Right atrium auricular region (tissue), 2 donors: ENCODE data around the gene USP22. TPM values are rescaled to one million over a fixed set of nuclear protein-coding genes. Genes with fewer than 3 reads are reported as not detected.

Experiments used
- DNase-seq: peaks from one replicate; pipeline ENCODE4 v3.0.0-alpha.2; 2019; ENCODE audit warnings: low spot score
- H3K27ac ChIP-seq, 2 donors: fragments of 200-600 bp; sonication (generic); 1 replicate in 1 of 2; 2 replicates in 1 of 2; pipeline ENCODE4 v1.5.1; 2016 to 2019
- H3K27me3 ChIP-seq, 2 donors: fragments of 200-600 bp; sonication (generic); one replicate each; pipeline versions ENCODE4 v1.5.1 to v1.6.0; 2017 to 2019
- H3K36me3 ChIP-seq: fragments of 200-600 bp; sonication (generic); one replicate; pipeline ENCODE4 v1.5.1; 2016
- H3K4me1 ChIP-seq, 2 donors: fragments of 200-600 bp; sonication (generic); one replicate each; pipeline versions ENCODE4 v1.5.1 to v1.6.0; 2017 to 2019
- H3K4me3 ChIP-seq, 2 donors: fragments of 200-600 bp; sonication (generic); 1 replicate in 1 of 2; 2 replicates in 1 of 2; pipeline ENCODE4 v1.5.1; 2017 to 2019; ENCODE audit warnings: mild to moderate bottlenecking in 1 of 2, moderate library complexity in 1 of 2
- H3K9me3 ChIP-seq, 2 donors: fragments of 200-600 bp; sonication (generic); one replicate each; pipeline ENCODE4 v1.5.1; 2019
- total RNA-seq, 2 donors: library from RNA; depleted of rRNA; stranded (reverse); fragments of >200 nt; gene quantifications; one replicate each; pipeline ENCODE4 v1.1.0, GENCODE V29; 2016
- TF ChIP-seq, protein P1 (sequence below), 2 donors: fragments of 200-600 bp; sonication (generic); IDR thresholded peaks; one replicate each; pipeline ENCODE4 v1.5.1; 2019; ENCODE audit warnings: antibody characterized with exemption in 2 of 2

Gene USP22
- total RNA-seq, 2 donors from 2014 or later: 151 to 179 TPM

DNA sequence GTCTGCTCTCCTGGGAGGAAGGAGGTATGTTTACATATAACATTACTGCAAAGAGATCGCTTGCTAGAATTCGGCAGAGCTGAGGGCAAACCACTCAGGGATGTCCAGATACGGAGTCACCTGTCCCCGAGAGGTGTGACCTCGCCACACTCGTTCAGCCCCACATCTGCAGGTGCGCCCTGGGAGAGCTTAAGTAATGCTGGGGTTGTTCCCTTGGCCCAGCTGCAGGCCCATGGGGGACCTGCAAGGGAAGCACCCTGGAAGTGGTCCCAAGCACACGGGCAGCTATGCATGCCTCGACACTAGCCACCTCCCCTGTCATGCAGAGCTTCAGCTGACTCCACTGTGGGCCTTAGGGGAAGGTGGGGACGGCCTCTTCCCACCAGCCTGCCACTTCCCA lies 22.2 kb downstream of the USP22 start:
- Histone ChIP-seq H3K9me3 (no peaks in the 10 kb centered on the region), H3K4me3 (no peak overlapping the region), H3K27me3 (no peaks in the 10 kb centered on the region), H3K27ac (no peak overlapping the region), H3K36me3 (peaks cover 87% of the 10 kb centered on the region), H3K4me1 (peaks cover 0 to 32% of the 10 kb centered on the region in 2 donors)
- TF ChIP-seq, protein P1, sequence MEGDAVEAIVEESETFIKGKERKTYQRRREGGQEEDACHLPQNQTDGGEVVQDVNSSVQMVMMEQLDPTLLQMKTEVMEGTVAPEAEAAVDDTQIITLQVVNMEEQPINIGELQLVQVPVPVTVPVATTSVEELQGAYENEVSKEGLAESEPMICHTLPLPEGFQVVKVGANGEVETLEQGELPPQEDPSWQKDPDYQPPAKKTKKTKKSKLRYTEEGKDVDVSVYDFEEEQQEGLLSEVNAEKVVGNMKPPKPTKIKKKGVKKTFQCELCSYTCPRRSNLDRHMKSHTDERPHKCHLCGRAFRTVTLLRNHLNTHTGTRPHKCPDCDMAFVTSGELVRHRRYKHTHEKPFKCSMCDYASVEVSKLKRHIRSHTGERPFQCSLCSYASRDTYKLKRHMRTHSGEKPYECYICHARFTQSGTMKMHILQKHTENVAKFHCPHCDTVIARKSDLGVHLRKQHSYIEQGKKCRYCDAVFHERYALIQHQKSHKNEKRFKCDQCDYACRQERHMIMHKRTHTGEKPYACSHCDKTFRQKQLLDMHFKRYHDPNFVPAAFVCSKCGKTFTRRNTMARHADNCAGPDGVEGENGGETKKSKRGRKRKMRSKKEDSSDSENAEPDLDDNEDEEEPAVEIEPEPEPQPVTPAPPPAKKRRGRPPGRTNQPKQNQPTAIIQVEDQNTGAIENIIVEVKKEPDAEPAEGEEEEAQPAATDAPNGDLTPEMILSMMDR (IDR thresholded peaks at IDR 0.05): no peak
- no peak for DNase-seq

DNA sequence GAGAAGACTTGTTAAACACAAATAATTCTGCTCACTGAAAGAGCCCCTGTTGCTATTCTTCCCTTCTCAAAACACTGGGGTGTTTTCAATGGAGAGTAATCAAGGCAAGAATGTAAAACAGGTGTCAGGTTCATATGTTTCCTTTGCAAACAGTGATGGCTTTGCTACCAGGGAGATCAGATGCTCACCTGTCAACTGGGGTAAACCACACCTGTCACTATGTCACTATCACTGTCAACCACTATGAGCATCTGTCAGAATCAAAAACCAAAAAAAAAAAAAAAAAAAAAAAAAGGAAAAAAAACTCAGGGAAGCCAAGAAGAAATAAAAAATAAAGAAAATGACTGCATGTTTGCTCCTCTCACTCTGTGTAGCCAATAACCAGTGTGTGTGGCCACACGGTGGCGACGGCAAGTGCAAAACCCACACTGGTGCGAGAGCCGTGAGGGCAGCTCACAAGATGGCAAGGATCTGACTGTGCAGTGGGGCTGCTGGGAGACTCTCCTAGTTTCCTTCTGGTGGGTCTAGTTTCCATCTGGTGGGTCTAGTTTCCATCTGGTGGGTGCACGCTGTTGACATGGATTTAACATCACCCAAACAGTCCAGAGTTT lies 22.7 kb downstream of the USP22 start:
- Histone ChIP-seq H3K27me3 (no peaks in the 10 kb centered on the region), H3K36me3 (peaks cover 87% of the 10 kb centered on the region), H3K4me1 (peaks cover 0 to 31% of the 10 kb centered on the region in 2 donors), H3K27ac (no peak overlapping the region), H3K9me3 (no peaks in the 10 kb centered on the region), H3K4me3 (no peak overlapping the region)
- TF ChIP-seq, protein P1 (IDR thresholded peaks at IDR 0.05): peak in 1 of 2 donors; percentile 36
- no peak for DNase-seq

DNA sequence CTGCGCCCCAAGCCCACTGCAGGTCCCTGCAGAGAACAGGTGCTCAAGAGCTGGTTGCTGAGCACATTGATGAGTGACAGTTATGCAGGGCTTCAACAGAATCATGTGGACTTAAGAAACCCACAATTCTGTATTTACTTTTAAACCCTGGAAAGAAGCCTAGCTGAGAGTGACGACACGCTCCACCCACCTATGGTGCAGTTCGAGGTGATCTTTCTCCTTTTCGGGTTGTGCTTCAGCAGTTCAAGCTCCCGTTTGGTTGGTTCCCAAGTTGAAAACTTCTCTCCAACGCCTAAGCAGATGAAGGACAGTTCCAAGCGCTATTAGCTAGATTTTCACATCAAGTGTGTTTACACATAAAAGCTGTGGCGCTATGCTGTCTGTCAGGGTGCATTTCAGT lies 23.9 kb downstream of the USP22 start:
- Histone ChIP-seq H3K36me3 (peaks cover 88% of the 10 kb centered on the region), H3K27ac (no peak overlapping the region), H3K27me3 (no peaks in the 10 kb centered on the region), H3K4me3 (no peak overlapping the region), H3K4me1 (peaks cover 0 to 32% of the 10 kb centered on the region in 2 donors), H3K9me3 (no peaks in the 10 kb centered on the region)
- no peak for DNase-seq
- TF ChIP-seq, protein P1 (IDR thresholded peaks at IDR 0.05): no peak

DNA sequence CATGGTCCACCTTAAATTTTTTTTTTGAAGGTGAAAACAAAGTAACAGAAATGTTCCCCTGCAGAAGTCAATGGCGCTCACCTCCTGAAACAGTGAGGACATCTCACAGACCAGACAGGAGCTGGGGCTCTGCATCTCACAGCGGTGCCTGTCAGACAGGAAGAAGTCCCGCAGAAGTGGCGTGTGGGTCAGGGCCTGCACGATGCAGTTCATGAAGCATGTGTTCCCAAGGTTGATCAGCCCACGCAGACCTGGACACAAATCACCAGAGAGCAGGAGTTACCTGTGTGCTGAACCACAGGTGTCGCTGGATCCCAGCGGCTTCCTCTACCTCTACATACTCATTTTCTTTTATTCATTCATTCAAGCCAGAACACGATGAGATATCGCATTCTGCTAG lies 24.9 kb downstream of the USP22 start:
- H3K4me1 ChIP-seq: peaks cover 0 to 30% of the 10 kb centered on the region in 2 donors
- H3K27me3 ChIP-seq: no peaks in the 10 kb centered on the region
- DNase-seq: no peak
- TF ChIP-seq, protein P1 (IDR thresholded peaks at IDR 0.05): no peak
- peaks cover 83% of the 10 kb centered on the region for H3K36me3 ChIP-seq
- H3K27ac ChIP-seq: no peak overlapping the region
- H3K9me3 ChIP-seq: no peaks in the 10 kb centered on the region
- H3K4me3 ChIP-seq: no peak overlapping the region

DNA sequence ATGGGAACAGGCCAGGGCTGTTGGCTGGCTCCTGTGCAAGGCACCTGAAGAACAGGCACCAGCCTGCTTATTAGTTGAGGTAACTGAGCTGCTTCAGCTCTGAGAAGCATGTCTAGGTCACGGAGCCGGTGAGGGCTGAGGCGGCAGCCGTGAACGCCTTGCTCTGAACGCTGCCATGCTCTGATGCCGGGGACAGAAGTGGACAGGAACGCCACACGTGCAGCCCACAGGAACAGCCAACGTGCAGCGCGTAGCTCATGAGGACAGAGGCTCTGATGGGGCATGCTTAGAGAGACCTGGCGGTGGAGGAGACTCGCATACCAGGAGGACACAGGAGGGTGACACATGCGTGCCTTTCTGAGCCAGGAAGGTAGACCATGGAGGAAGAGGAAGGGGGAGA lies 25.6 kb downstream of the USP22 start:
- Histone ChIP-seq H3K27me3 (no peaks in the 10 kb centered on the region), H3K36me3 (peaks cover 87% of the 10 kb centered on the region), H3K27ac (no peak overlapping the region), H3K9me3 (no peaks in the 10 kb centered on the region), H3K4me1 (peaks cover 0 to 27% of the 10 kb centered on the region in 2 donors), H3K4me3 (no peak overlapping the region)
- TF ChIP-seq, protein P1 (IDR thresholded peaks at IDR 0.05): no peak
- DNase-seq: no peak

DNA sequence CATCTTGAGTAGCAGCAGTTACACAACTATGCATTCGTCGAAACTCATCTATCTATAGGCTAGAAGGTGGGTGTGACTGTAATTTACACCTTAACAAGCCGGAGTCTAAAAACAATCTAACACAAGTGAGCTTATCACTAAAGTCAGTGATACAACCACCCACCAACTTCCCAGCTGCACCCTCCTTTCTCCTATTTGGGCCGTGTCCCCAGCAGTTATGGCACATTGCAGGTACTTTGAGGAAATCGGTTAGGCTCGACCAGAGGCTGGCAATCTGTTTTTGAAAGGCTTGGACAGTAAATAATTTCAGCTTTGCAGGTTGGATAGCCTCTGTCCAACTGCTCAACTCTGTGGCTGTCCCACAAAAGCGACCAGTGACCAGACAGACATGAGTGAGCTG lies 26.0 kb downstream of the USP22 start:
- Histone ChIP-seq H3K4me3 (no peak overlapping the region), H3K36me3 (peaks cover 91% of the 10 kb centered on the region), H3K9me3 (no peaks in the 10 kb centered on the region), H3K4me1 (peaks cover 0 to 27% of the 10 kb centered on the region in 2 donors), H3K27ac (no peak overlapping the region), H3K27me3 (no peaks in the 10 kb centered on the region)
- TF ChIP-seq, protein P1 (IDR thresholded peaks at IDR 0.05): no peak
- no peak for DNase-seq
